HG03159 (cell line): Measurements from ENCODE around the gene FXYD5.

Experiments used
- ATAC-seq: cut with Tn5 transposase; IDR thresholded peaks from one replicate; pipeline ENCODE4 v1.9.1; 2021; ENCODE audit warnings: mild to moderate bottlenecking, moderate library complexity; ENCODE audit not compliant: unreplicated experiment

The FXYD5 gene

GRCh38 chr19:35155441-35155840 lies 906 bp downstream of the FXYD5 start:
- ATAC-seq = no peak

DNA sequence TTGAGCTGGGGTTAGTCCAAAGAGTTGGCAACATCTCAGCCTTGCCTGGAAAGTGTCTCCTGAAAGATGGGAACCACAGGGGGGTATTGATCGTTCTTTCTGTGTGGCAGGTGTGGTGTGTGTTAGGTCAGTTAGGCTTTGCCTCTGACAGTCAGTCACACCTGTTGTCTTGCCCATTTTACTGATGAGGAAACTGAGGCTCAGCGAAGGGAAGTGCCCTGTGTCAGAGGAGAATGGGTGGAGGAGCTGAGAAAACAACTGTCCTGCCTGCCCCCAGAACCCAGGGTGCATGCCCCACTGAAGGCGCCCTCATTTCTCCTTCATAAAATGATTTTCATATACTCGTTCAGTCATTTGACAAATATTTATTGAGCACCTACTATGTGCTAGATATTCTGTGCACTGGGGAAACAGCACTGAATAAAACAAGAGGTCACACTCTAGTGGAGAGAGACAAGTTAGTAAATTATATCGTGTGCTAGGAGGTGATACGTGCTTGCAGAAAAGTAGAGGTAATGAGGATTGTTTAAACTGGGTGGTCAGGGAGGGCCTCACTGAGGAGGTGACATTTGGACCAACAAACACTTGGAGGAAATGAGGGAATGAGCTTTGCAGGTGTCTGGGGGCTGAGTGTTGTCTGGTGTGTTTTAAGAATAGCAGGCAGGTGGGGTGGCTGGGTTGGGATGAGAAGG lies 1.6 kb downstream of the FXYD5 start:
- no peak for ATAC-seq

GRCh38 chr19:35156673-35157014 lies 2.1 kb downstream of the FXYD5 start:
- no peak for ATAC-seq

DNA sequence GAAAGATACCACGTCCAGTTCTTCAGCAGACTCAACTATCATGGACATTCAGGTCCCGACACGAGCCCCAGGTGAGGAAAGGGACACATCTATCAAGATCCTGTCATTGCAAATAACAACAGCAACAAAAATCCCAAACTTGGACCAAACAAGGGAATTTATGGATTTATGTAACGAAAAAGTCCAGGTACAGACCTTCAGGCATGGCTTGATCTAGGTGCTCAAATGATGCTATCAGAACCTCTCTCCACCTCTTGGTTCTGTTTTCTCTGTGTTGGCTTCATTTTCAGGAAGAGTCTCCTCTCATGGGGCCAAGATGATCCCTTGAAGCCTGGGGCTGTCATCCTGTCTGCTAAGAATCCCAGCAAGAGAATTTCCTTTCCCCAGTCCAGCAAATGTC lies 2.9 kb downstream of the FXYD5 start:
- no peak for ATAC-seq

DNA sequence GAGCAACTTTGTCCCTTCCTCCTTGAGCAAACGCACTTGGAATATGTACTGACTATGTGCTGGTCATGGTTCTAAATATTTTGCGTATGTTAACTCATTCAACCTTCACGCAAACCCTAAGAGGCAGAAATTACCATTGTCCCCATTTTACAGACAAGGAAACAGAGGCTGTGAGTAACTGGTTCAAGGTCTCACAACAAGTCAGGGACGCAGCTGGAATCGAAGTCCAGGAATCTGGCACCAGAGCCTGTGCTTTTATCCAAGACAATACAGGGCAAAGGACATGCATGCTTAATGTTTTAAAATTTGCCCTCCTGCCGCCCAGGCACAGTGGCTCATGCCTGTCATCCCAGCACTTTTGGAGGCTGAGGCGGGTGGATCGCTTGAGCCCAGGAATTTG lies 5.1 kb downstream of the FXYD5 start:
- no peak for ATAC-seq

- ATAC-seq = no peak
Observed at GRCh38 chr19:35160629-35161433, 6.3 kb downstream of the FXYD5 start.

- no peak for ATAC-seq
Observed at GRCh38 chr19:35161434-35161743, 6.9 kb downstream of the FXYD5 start.

GRCh38 chr19:35162471-35163326 lies 8.2 kb downstream of the FXYD5 start:
- no peak for ATAC-seq

DNA sequence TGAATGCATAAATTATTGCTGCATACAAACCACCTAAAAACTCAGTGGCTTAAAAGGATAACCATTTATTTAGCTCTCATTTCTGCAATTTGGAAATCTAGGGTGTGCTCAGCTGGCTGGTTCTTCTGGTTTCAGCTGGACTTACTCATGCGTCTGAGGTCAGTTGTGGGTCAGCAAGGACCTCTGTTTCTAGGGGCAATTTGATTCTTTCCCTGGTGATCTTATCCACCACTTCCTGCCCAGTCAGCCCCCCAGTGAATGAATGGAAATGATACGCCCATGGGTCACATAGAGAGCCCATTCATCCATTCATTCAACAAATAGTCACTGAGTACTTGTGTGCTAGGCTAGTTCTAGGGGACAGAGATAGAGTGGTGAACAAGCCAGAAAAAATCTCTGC lies 9.9 kb downstream of the FXYD5 start:
- no peak for ATAC-seq

- ATAC-seq = no peak
Observed at GRCh38 chr19:35165200-35166058, 10.9 kb downstream of the FXYD5 start.

DNA sequence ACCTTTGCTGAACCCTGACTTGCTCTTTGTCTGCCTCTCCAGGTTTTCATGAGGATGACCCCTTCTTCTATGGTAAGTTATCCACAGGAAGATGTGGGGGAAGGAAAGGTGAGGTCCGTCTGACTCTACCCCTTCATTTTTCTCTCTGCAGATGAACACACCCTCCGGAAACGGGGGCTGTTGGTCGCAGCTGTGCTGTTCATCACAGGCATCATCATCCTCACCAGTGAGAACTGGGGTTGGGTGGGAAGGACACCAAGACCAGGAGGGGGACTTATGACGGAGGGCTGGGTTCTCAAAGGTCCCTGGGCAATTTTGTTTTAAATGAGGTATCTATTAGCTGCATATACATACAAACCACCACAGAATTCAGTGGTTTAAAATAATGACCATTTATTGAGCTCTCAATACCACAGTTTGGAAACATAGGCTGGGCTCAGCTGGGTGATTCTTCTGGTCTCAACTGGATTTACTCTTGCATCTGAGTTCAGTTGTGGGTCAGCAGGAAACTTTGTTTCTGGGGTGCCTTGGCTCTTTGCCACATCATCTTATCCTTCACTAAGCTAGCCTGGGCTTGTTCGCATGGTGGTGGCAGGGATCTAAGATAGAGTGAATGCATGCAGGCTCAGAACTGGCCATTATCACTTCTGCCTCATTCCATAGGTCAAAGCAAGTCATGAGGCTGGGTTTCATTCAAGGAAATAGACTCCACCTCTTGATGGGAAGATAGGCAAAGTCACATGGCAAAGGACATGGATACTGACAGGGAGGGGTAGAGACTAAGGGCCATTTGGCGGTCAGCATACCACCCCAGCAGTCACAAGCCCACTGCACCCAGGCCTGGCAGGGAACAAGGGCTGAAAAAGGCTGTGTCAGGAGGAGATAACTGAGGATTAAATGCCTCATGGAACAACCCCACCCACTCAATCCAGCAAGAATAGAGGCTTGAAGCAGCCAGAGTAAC lies 11.8 kb downstream of the FXYD5 start:
- no peak for ATAC-seq

GRCh38 chr19:35167251-35168119 lies 12.9 kb downstream of the FXYD5 start:
- no peak for ATAC-seq

DNA sequence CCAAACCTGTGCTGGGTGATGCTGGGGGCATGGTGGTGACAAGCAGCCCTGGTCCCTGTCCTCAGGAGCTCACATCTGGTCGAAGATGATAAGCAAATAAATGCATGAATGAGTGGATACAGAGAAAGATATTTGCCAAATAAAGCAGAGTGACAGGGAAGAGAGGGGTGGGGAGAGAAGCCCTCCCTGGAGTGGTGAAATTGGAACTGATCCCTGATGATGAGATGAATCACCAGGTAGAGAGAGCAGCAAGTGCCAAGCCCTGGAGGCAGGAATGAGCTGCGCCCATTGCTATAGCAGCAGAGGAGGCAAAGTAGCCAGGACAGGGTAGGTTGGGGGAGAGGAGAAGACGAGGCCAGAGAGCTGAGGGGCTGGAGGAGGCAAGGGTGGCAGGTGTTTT lies 13.7 kb downstream of the FXYD5 start:
- ATAC-seq = no peak

DNA sequence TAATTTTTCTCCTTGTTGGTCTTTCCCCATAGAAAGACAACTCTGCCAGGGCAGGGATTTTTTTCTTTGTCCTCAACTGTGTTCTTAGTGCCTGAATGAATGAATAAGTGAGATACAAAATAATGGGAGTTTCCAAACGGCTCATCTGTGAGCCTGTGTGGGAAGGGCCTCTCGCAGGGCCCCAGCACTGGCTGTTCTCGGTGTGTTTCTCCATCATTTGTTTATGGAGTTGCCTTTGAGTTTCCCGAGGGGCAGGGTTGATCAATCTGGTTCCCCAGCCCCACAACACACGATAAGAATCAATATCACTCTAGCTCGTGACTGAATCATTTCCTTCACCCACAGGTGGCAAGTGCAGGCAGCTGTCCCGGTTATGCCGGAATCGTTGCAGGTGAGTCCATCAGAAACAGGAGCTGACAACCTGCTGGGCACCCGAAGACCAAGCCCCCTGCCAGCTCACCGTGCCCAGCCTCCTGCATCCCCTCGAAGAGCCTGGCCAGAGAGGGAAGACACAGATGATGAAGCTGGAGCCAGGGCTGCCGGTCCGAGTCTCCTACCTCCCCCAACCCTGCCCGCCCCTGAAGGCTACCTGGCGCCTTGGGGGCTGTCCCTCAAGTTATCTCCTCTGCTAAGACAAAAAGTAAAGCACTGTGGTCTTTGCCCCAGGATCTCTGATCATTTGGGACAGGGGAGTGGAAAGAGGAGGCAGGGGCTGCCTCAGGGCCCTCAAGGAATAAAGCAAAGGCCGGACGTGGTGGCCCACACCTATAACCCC lies 14.9 kb downstream of the FXYD5 start:
- ATAC-seq = no peak

DNA sequence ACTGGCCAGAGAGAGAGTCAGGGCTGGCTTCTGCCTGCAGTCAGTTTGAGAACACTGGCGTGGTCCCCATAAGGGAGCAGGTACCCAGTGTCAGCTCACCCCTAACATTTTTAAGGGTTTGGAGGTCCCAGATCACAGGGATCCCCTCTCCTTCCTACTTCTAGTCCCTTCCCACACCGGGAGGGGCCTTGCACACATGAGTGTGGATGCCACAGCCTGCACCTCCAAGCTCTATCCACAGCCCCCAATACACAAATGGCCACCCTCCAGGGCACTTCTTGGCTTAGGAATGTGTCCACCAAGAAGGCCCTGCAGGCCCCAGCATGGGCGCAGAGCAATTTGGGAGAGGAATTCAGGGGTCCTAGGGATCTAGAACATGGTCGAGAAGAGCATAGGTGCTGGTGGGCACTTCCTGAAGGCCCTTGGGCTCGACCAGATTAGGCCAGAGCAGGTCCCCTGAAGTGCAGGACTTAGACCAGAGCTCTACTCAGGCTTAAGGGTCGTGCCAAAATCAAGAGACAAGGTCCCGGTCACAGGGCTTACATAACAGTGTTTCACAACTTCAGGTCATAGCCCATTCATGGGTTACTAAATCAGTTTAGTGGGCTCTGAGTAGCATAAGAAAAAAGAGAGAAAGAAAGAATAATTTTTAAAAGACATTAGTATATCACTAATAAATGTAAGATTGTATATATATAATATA lies 16.0 kb downstream of the FXYD5 start:
- ATAC-seq = no peak

DNA sequence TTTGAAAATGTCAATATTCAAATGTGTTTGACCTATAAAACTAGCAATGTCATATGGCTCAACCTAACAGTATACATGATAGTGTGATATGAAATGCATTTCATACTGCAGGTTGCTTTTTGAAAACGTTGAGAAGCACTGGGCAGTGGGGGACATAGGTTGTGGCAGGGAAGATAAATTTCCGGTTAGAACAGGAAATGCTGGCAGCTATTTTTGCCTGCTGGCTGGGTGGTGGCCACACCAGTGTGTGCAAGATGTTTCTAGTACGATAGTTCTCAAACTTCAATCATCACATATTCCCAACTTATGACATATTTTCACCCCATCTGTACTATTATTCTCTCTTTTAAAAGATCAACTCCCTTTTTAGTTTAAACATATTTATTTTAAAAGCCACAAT lies 17.2 kb downstream of the FXYD5 start:
- no peak for ATAC-seq

DNA sequence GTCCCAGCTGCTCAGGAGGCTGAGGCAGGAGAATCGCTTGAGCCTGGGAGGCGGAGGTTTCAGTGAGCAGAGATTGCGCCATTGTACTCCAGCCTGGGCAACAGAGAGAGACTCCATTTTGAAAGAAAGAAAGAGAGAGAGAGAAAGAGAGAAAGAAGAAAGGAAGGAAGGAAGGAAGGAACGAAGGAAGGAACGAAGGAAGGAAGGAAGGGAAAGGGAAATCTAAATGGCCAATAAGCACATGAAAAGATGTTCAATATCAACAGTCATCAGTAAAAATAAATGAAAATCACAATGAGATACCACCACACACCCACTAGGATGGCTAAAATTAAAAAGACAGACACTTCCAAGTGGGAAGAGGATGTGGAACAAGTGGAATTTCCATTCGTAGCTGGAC lies 19.7 kb downstream of the FXYD5 start:
- ATAC-seq = no peak

DNA sequence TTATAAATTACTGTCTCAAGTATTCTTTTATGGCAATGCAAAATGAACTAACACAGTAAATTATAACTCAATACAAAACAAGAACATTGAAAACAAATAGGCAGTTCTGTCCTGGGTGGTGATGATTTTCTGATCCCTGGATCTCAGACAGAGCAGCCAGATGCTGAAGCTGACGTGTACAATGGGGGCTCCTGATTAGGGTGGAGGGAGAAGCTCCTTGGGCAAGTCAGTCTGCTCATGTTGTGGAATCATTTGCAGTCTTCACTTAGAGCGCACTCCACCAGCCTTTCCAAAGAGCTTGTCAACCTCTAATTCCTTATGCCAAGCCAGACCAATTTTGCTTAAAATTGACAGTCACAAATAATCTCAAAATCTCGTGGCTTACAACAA lies 21.6 kb downstream of the FXYD5 start:
- no peak for ATAC-seq
